HCT116 (cell line): ENCODE data around the gene SPTBN4. TPM values are rescaled to one million over a fixed set of nuclear protein-coding genes. Genes with fewer than 3 reads are reported as not detected.

Experiments used
- CBX3 ChIP-seq: IDR thresholded peaks from 2 replicates; pipeline ENCODE4 v1.6.1; 2012; ENCODE audit warnings: low read depth
- EGR1 ChIP-seq: IDR thresholded peaks from 2 replicates; pipeline ENCODE4 v1.6.1; 2012; ENCODE audit warnings: low read depth
- EZH2phosphoT487 ChIP-seq: fragments of 200-600 bp; IDR thresholded peaks from 2 replicates; pipeline ENCODE4 v1.6.1; 2018; ENCODE audit warnings: antibody characterized with exemption, borderline replicate concordance
- FOSL1 ChIP-seq: IDR thresholded peaks from 2 replicates; pipeline ENCODE4 v1.6.1; 2012; ENCODE audit warnings: low read depth
- JUND ChIP-seq: IDR thresholded peaks from 2 replicates; pipeline ENCODE4 v1.6.1; 2012
- POLR2A ChIP-seq: IDR thresholded peaks from 2 replicates; pipeline ENCODE4 v1.7.0; 2011; ENCODE audit warnings: borderline replicate concordance; ENCODE audit not compliant: insufficient read depth, insufficient read length; ENCODE audit errors: extremely low read depth
- POLR2AphosphoS5 ChIP-seq: IDR thresholded peaks from 2 replicates; pipeline ENCODE4 v1.6.1; 2011; ENCODE audit warnings: mild to moderate bottlenecking, low read depth, low read length, moderate library complexity
- SIN3A ChIP-seq: IDR thresholded peaks from 2 replicates; pipeline ENCODE4 v1.6.1; 2012; ENCODE audit warnings: low read depth
- SRF ChIP-seq: IDR thresholded peaks from 2 replicates; pipeline ENCODE4 v1.6.1; 2012; ENCODE audit warnings: low read depth
- TCF7L2 ChIP-seq: IDR thresholded peaks from 2 replicates; pipeline ENCODE4 v1.7.0; 2011; ENCODE audit warnings: borderline replicate concordance, inconsistent platforms; ENCODE audit not compliant: insufficient read depth, insufficient read length; ENCODE audit errors: extremely low read depth
- YY1 ChIP-seq: IDR thresholded peaks from 2 replicates; pipeline ENCODE4 v1.6.1; 2011; ENCODE audit warnings: low read length, low read depth, moderate library complexity, mild to moderate bottlenecking; ENCODE audit not compliant: insufficient replicate concordance; ENCODE audit errors: extremely low read depth
- total RNA-seq: library from RNA; stranded (reverse); gene quantifications from one replicate; pipeline ENCODE4 v1.2.1, GENCODE V29; 2021; ENCODE audit not compliant: unreplicated experiment
- TF ChIP-seq, protein P1 (sequence below), 3 experiments: fragments of 200-600 bp in 1 of 3; sonication (generic) in 1 of 3; IDR thresholded peaks in 2 of 3; conservative IDR thresholded peaks in 1 of 3; 2 replicates each; pipeline ENCODE4 v1.5.1; 2012 to 2017; ENCODE audit warnings: low read depth in 2 of 3, low read length in 2 of 3, antibody characterized with exemption in 1 of 3, borderline replicate concordance in 1 of 3, control low read depth in 1 of 3, mild to moderate bottlenecking in 1 of 3, mixed read lengths in 1 of 3, mixed run types in 1 of 3, moderate library complexity in 1 of 3; ENCODE audit not compliant: insufficient read depth in 1 of 3

SPTBN4 gene
- total RNA-seq, 1 experiment from 2014 or later = 4.6 TPM

DNA sequence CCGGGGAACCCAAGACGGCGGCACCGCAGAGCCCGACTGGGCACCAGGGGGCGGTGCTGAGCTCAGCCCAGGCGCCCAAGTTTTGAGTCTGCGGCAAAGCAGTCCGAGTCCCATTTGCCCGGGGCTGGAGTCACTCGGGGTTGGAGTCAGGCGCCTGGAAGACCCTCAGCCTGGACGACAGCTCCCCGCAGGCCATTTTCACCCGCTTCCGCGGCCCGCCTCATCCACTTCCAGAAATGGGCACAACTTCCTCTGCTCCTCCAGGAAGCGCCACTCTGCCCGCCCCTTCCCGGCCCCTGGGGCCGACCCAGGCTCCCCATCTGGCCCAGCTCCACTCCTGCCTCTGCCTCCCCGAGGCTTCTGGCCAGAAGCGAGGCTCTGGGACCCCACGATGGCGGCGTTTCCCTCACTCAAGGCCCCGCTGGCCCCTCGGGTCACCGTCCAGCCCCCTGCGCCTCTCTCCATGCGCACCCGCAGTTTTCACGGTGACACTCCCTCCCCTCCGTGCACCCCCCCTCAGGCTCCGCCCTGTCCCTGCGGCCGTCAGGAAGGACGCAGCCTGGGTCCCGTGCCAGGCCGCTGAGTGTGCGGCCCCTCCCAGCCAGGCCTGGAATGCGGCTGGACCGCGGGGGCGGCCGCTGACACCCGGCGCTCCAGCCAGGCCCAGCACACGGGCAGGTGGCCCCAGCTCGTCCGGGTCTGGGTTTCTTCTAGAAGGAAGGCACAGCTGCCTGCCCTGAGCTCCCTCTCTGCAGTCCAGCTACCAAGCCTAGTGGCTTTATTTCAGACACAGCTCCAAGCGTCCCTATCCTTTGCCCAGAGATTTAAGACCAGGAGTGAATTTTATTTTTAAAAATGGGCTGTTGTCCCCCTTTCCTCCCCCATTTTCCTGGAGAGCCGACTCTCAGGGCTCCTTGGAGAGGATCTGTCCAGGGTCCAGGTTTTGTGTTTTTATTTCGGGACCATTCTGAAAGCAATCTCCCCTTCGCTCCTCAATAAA is 45.7 kb upstream of the SPTBN4 start (continued):
- TF ChIP-seq YY1 (peak; percentile 63), JUND (peak; percentile 74), SRF (peak; percentile 100), SIN3A (peak; percentile 96; the same call in 1 of the 2 replicates), EZH2phosphoT487 (no peak), CBX3 (peak; percentile 82), TCF7L2 (peak; percentile 41), POLR2A (peak; percentile 65), POLR2AphosphoS5 (peak; percentile 93), FOSL1 (peak; percentile 44; the same call in 1 of the 2 replicates), EGR1 (peak; percentile 99)
- TF ChIP-seq, protein P1, sequence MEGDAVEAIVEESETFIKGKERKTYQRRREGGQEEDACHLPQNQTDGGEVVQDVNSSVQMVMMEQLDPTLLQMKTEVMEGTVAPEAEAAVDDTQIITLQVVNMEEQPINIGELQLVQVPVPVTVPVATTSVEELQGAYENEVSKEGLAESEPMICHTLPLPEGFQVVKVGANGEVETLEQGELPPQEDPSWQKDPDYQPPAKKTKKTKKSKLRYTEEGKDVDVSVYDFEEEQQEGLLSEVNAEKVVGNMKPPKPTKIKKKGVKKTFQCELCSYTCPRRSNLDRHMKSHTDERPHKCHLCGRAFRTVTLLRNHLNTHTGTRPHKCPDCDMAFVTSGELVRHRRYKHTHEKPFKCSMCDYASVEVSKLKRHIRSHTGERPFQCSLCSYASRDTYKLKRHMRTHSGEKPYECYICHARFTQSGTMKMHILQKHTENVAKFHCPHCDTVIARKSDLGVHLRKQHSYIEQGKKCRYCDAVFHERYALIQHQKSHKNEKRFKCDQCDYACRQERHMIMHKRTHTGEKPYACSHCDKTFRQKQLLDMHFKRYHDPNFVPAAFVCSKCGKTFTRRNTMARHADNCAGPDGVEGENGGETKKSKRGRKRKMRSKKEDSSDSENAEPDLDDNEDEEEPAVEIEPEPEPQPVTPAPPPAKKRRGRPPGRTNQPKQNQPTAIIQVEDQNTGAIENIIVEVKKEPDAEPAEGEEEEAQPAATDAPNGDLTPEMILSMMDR (IDR thresholded peaks at IDR 0.05 in 2 of 3, conservative IDR thresholded peaks at IDR 0.05 in 1 of 3; ENCODE audit: borderline replicate concordance in 1 of 3, insufficient read depth in 1 of 3, low read depth in 2 of 3, low read length in 2 of 3) = peak in 2 of 3 experiments; percentile 87 to 97; a peak in 5 of 6 replicates
